ENCODE results near the gene COX20.

COX20 gene

GRCh38 chr1:244876228-244876910 is 40.9 kb downstream of the COX20 start:
- peaks cover 2% of the 10 kb centered on the region for H3K36me3 Mint-ChIP-seq (ENCODE audit: insufficient read depth)
- no peak overlapping the region for H3K27ac Mint-ChIP-seq (ENCODE audit: low read depth)
- H3K4me3 Mint-ChIP-seq = no peak overlapping the region
- DNase-seq (ENCODE audit: low spot score in 2 of 2) (no peak), ATAC-seq (replicated peaks; ENCODE audit: extremely low read depth, poor library complexity, severe bottlenecking) (no peak)
- H3K27me3 Mint-ChIP-seq = no peaks in the 10 kb centered on the region
- no peaks in the 10 kb centered on the region for H3K4me1 Mint-ChIP-seq
- H3K9me3 Mint-ChIP-seq = no peaks in the 10 kb centered on the region

- Mint-ChIP-seq H3K9me3 (no peaks in the 10 kb centered on the region), H3K36me3 (ENCODE audit: insufficient read depth) (peaks cover 2% of the 10 kb centered on the region), H3K27ac (ENCODE audit: low read depth) (no peak overlapping the region), H3K4me1 (no peaks in the 10 kb centered on the region), H3K27me3 (no peaks in the 10 kb centered on the region), H3K4me3 (no peak overlapping the region)
- no peak for DNase-seq (ENCODE audit: low spot score in 2 of 2)
- ATAC-seq (replicated peaks; ENCODE audit: extremely low read depth, poor library complexity, severe bottlenecking) = no peak
Measured at GRCh38 chr1:244878681-244879080, 43.2 kb downstream of the COX20 start.

DNA sequence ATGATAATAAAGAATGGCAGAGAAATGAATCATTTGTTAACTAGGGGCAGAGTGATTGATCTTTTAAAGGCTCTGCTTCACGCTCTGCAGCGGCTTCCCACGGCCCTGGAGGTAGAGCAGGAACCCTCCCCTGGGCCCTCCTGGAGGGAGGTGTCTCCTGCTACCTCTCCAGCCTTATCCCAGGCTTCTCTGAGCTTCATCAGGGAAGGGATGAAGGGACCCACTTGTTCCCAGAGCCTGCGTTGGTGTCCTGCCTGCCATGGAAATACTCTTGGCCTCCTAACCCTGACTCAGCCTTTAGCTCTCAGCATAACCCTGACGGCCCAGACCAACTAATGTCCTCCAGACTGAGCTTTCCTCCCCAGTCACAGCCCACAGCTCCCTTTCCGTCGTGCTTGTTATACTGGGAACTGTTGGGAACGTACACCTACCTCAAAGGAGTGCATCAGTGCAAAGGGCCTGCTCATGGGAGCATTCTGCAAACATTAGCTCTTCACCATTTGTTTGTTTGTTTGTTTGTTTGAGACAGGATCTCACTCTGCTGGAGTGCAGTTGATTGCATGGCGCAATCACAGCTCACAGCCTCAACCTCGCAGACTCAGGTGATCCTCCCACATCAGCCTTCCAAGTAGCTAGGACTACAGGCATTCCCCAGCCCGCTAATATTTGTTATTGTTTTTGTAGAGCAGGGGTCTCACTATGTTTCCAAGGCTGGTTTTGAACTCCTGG is 46.3 kb downstream of the COX20 start:
- no peak overlapping the region for H3K27ac Mint-ChIP-seq (ENCODE audit: low read depth)
- H3K27me3 Mint-ChIP-seq = no peaks in the 10 kb centered on the region
- H3K4me1 Mint-ChIP-seq = no peaks in the 10 kb centered on the region
- H3K36me3 Mint-ChIP-seq (ENCODE audit: insufficient read depth) = peaks cover 2% of the 10 kb centered on the region
- DNase-seq (ENCODE audit: low spot score in 2 of 2) = no peak
- ATAC-seq (replicated peaks; ENCODE audit: extremely low read depth, poor library complexity, severe bottlenecking) = no peak
- H3K9me3 Mint-ChIP-seq = no peaks in the 10 kb centered on the region
- H3K4me3 Mint-ChIP-seq = no peak overlapping the region

- H3K27ac Mint-ChIP-seq (ENCODE audit: low read depth) = no peak overlapping the region
- ATAC-seq (replicated peaks; ENCODE audit: extremely low read depth, poor library complexity, severe bottlenecking) (no peak), DNase-seq (ENCODE audit: low spot score in 2 of 2) (no peak)
- no peaks in the 10 kb centered on the region for H3K27me3 Mint-ChIP-seq
- H3K4me3 Mint-ChIP-seq = no peak overlapping the region
- no peaks in the 10 kb centered on the region for H3K4me1 Mint-ChIP-seq
- H3K36me3 Mint-ChIP-seq (ENCODE audit: insufficient read depth) = no peaks in the 10 kb centered on the region
- no peaks in the 10 kb centered on the region for H3K9me3 Mint-ChIP-seq
Measured at GRCh38 chr1:244887281-244887680, 51.8 kb downstream of the COX20 start.

DNA sequence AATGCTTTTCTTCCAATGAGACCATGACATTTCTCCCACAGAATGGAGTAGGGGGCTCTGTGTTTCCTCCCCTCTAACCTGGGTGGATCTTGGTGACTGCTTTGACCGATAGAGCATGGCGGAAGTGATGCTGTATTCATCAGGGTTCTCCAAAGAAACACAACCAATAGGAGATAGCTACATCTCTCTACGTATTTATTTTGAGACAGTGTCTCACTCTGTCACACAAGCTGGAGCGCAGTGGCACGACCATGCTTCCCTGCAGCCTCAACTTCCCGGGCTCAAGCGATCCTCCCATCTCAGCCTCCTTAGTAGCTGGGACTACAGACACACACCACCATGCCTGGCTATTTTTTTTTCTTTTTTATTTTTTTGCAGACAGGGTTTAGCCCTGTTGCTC is 58.4 kb downstream of the COX20 start:
- DNase-seq (ENCODE audit: low spot score in 2 of 2) (no peak), ATAC-seq (replicated peaks; ENCODE audit: extremely low read depth, poor library complexity, severe bottlenecking) (no peak)
- Mint-ChIP-seq H3K4me3 (no peak overlapping the region), H3K27ac (ENCODE audit: low read depth) (no peak overlapping the region), H3K4me1 (no peaks in the 10 kb centered on the region), H3K9me3 (no peaks in the 10 kb centered on the region), H3K27me3 (no peaks in the 10 kb centered on the region), H3K36me3 (ENCODE audit: insufficient read depth) (no peaks in the 10 kb centered on the region)

Data from central memory CD8-positive, alpha-beta T cell (primary cell).